HEK293 (cell line): Measurements from ENCODE around the gene MALAT1.

Experiments
- CTCF ChIA-PET: fragments of 350-600 bp; formaldehyde crosslinking; extraction: SDS; loops from one replicate; lab custom pipeline; 2021; ENCODE audit warnings: antibody characterized with exemption; lab: Yijun Ruan, JAX
- POLR2A ChIA-PET: fragments of 300-600 bp; formaldehyde crosslinking; extraction: SDS; loops from one replicate; lab custom pipeline; 2020; ENCODE audit warnings: antibody characterized with exemption, inconsistent platforms; lab: Yijun Ruan, JAX
- H3K27ac ChIP-seq: fragments of 200-500 bp; sonication (Bioruptor generic); 2 replicates; pipeline ENCODE4 v1.5.1; 2014; ENCODE audit warnings: low read depth, low read length, control low read depth, inconsistent platforms; ENCODE audit errors: extremely low read depth
- H3K36me3 ChIP-seq, 2 experiments: fragments of 200-500 bp in 1 of 2; sonication (Bioruptor generic) in 1 of 2; 1 replicate in 1 of 2; 2 replicates in 1 of 2; pipeline ENCODE4 v1.5.1; 2014 to 2017; ENCODE audit warnings: inconsistent platforms in 2 of 2, low read length in 2 of 2; ENCODE audit not compliant: control insufficient read depth in 2 of 2, insufficient read depth in 1 of 2
- H3K4me1 ChIP-seq: fragments of 200-500 bp; sonication (Bioruptor generic); 2 replicates; pipeline ENCODE4 v1.5.1; 2014; ENCODE audit warnings: mild to moderate bottlenecking, low read length, inconsistent platforms; ENCODE audit not compliant: control insufficient read depth, insufficient read depth
- H3K4me3 ChIP-seq: 2 replicates; pipeline ENCODE4 v1.5.1; 2011; ENCODE audit warnings: low read depth, mild to moderate bottlenecking, control low read depth, low read length, moderate library complexity
- H3K9me3 ChIP-seq: fragments of 200-500 bp; sonication (Bioruptor generic); 2 replicates; pipeline ENCODE4 v1.5.1; 2014; ENCODE audit warnings: low read depth, low read length, inconsistent platforms; ENCODE audit not compliant: control insufficient read depth, insufficient read depth
- IKZF3 ChIP-seq: fragments of 450-650 bp; IDR thresholded peaks from 2 replicates; pipeline ENCODE4 v1.5.0; 2018; ENCODE audit warnings: missing biosample characterization, mild to moderate bottlenecking, missing genetic modification characterization, moderate library complexity
- MYNN ChIP-seq: fragments of 450-650 bp; formaldehyde crosslinking; IDR thresholded peaks from 2 replicates; pipeline ENCODE4 v1.5.1; 2016; ENCODE audit warnings: missing biosample characterization, missing genetic modification characterization, borderline replicate concordance
- ZNF335 ChIP-seq: fragments of 450-650 bp; formaldehyde crosslinking; conservative IDR thresholded peaks from 2 replicates; pipeline ENCODE4 v1.5.1; 2016; ENCODE audit warnings: missing biosample characterization, missing genetic modification characterization
- ZNF366 ChIP-seq: fragments of 450-650 bp; formaldehyde crosslinking; conservative IDR thresholded peaks from 2 replicates; pipeline ENCODE4 v1.5.1; 2016; ENCODE audit warnings: missing biosample characterization, missing genetic modification characterization
- ZNF391 ChIP-seq: fragments of 450-650 bp; formaldehyde crosslinking; IDR thresholded peaks from 2 replicates; pipeline ENCODE4 v1.5.1; 2016; ENCODE audit warnings: low read depth, missing biosample characterization, missing genetic modification characterization, borderline replicate concordance
- ZNF433 ChIP-seq: fragments of 450-650 bp; formaldehyde crosslinking; IDR thresholded peaks from 2 replicates; pipeline ENCODE4 v1.5.1; 2016; ENCODE audit warnings: missing biosample characterization, missing genetic modification characterization, low read depth
- ZSCAN23 ChIP-seq: fragments of 450-650 bp; formaldehyde crosslinking; IDR thresholded peaks from 2 replicates; pipeline ENCODE4 v1.5.1; 2016; ENCODE audit warnings: missing biosample characterization, missing genetic modification characterization
- TF ChIP-seq, protein P1 (sequence below): fragments of 450-650 bp; formaldehyde crosslinking; IDR thresholded peaks from 2 replicates; pipeline ENCODE4 v1.5.1; 2016; ENCODE audit warnings: missing biosample characterization, missing genetic modification characterization
- TF ChIP-seq, protein P2 (sequence below): fragments of 450-650 bp; formaldehyde crosslinking; IDR thresholded peaks from 2 replicates; pipeline ENCODE4 v1.5.1; 2017; ENCODE audit warnings: missing biosample characterization, mild to moderate bottlenecking, missing genetic modification characterization, moderate library complexity
- TF ChIP-seq, protein P3 (sequence below): fragments of 450-650 bp; formaldehyde crosslinking; IDR thresholded peaks from 2 replicates; pipeline ENCODE4 v1.5.1; 2016; ENCODE audit warnings: missing biosample characterization, missing genetic modification characterization, borderline replicate concordance
- TF ChIP-seq, protein P4 (sequence below): fragments of 450-650 bp; formaldehyde crosslinking; IDR thresholded peaks from 2 replicates; pipeline ENCODE4 v1.5.1; 2017; ENCODE audit warnings: missing biosample characterization, missing genetic modification characterization
- TF ChIP-seq, protein P5 (sequence below): fragments of 450-650 bp; formaldehyde crosslinking; IDR thresholded peaks from 2 replicates; pipeline ENCODE4 v1.5.1; 2016; ENCODE audit warnings: missing biosample characterization, missing genetic modification characterization, low read depth
- TF ChIP-seq, protein P6 (sequence below): fragments of 450-650 bp; formaldehyde crosslinking; IDR thresholded peaks from 2 replicates; pipeline ENCODE4 v1.5.1; 2016; ENCODE audit warnings: missing biosample characterization, missing genetic modification characterization

MALAT1 gene

DNA sequence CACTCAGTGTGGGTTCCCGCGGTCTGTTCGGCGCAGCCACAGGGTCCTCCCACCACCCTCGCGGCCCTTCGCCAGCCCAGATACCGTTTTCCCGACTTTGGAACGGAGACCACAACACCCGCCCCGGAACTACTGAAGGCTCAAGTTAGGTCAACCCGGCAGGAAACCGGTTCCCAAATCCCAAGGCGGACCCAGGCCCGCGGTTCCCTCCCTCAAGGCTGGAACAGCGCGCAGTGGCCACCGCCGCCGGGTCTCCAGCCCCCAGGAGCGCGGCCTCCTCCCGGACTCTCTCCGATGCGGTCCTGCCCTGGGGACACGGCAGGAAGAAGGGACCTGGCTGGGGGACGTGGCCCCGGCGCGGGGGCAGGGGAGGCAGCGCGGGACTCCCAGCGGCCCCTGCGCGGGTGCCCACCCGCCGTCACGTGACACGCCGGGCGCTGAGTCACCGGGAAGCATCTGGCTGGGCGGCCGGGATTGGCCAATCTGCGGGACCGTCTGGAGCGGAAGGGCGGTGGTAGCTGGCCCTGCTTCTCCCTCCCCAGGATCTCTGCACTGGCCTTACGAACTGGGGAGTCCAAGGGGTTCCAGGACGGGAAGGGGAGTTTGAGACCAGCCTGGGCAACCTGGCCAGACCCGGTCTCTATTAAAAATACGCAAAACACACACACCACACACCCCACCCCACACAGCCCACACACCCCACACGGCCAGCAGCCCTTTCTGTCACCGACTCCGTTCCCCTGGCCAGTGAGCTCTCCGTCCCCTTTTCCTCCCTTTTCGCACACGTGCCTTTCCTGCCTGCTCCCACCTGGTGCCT lies 21.5 kb upstream of the MALAT1 start (continued):
- TF ChIP-seq, protein P1, sequence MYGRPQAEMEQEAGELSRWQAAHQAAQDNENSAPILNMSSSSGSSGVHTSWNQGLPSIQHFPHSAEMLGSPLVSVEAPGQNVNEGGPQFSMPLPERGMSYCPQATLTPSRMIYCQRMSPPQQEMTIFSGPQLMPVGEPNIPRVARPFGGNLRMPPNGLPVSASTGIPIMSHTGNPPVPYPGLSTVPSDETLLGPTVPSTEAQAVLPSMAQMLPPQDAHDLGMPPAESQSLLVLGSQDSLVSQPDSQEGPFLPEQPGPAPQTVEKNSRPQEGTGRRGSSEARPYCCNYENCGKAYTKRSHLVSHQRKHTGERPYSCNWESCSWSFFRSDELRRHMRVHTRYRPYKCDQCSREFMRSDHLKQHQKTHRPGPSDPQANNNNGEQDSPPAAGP (tag by site-specific recombination) = no peak
- TF ChIP-seq, protein P2, sequence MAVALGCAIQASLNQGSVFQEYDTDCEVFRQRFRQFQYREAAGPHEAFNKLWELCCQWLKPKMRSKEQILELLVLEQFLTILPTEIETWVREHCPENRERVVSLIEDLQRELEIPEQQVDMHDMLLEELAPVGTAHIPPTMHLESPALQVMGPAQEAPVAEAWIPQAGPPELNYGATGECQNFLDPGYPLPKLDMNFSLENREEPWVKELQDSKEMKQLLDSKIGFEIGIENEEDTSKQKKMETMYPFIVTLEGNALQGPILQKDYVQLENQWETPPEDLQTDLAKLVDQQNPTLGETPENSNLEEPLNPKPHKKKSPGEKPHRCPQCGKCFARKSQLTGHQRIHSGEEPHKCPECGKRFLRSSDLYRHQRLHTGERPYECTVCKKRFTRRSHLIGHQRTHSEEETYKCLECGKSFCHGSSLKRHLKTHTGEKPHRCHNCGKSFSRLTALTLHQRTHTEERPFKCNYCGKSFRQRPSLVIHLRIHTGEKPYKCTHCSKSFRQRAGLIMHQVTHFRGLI (tag by site-specific recombination) = peak; percentile 63; the same call in 1 of the 2 replicates
- no peak for TF ChIP-seq MYNN (tag by site-specific recombination)
- TF ChIP-seq, protein P3, sequence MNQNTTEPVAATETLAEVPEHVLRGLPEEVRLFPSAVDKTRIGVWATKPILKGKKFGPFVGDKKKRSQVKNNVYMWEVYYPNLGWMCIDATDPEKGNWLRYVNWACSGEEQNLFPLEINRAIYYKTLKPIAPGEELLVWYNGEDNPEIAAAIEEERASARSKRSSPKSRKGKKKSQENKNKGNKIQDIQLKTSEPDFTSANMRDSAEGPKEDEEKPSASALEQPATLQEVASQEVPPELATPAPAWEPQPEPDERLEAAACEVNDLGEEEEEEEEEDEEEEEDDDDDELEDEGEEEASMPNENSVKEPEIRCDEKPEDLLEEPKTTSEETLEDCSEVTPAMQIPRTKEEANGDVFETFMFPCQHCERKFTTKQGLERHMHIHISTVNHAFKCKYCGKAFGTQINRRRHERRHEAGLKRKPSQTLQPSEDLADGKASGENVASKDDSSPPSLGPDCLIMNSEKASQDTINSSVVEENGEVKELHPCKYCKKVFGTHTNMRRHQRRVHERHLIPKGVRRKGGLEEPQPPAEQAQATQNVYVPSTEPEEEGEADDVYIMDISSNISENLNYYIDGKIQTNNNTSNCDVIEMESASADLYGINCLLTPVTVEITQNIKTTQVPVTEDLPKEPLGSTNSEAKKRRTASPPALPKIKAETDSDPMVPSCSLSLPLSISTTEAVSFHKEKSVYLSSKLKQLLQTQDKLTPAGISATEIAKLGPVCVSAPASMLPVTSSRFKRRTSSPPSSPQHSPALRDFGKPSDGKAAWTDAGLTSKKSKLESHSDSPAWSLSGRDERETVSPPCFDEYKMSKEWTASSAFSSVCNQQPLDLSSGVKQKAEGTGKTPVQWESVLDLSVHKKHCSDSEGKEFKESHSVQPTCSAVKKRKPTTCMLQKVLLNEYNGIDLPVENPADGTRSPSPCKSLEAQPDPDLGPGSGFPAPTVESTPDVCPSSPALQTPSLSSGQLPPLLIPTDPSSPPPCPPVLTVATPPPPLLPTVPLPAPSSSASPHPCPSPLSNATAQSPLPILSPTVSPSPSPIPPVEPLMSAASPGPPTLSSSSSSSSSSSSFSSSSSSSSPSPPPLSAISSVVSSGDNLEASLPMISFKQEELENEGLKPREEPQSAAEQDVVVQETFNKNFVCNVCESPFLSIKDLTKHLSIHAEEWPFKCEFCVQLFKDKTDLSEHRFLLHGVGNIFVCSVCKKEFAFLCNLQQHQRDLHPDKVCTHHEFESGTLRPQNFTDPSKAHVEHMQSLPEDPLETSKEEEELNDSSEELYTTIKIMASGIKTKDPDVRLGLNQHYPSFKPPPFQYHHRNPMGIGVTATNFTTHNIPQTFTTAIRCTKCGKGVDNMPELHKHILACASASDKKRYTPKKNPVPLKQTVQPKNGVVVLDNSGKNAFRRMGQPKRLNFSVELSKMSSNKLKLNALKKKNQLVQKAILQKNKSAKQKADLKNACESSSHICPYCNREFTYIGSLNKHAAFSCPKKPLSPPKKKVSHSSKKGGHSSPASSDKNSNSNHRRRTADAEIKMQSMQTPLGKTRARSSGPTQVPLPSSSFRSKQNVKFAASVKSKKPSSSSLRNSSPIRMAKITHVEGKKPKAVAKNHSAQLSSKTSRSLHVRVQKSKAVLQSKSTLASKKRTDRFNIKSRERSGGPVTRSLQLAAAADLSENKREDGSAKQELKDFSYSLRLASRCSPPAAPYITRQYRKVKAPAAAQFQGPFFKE (tag by site-specific recombination) = no peak

DNA sequence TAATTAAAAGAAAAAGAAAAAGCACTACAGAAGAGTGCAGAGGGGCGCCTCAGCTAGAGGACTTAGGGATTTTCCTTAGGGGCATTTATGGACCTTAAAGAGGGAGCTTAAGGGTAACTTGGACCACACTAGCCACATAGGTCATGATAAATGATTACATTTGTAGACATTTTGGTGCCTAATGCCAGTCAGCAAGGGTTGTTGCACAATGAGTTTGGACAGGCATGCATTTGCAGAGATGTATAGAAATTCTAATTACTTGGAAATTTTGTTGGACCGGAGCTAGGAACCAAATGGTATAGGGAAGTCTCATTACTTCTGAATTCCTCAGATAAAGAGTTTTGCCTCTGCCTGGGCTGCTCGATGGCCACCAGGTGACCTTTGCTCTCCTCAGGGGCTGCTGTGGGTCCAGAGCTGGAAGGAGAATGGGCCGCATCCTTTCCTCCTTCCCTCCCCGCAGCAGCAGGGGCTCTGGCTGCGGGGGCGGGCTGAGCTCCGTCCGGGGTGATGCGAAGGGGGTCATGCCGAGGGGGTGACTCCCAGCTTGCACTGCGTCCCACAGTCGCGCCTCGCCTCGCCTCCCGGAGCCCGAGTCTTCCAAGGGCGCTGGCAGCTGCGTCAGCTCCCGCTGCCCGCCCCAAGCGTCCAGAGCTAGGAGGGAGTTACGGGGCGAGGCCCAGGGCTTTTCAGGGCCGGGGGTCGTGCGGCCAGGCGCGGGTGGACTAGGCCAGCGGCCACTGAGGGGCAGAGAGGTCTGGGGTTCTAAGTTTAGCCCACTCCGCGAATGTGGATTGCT lies 20.3 kb upstream of the MALAT1 start:
- ChIA-PET CTCF (interaction anchor here (0.9 to 4.8 kb wide), 11 partner anchors 7 to 62 kb away, joined by 3 to 20 read pairs (median 6); no protein-coding TSS in a partner anchor), POLR2A (interaction anchor here (0.6 to 9.9 kb wide), 13 partner anchors 9 to 412 kb away, joined by 3 to 560 read pairs (median 9); partner anchors contain the start of genes CCDC85B, MALAT1, NEAT1 and SCYL1)
- Histone ChIP-seq H3K27ac (no peak overlapping the region), H3K36me3 (no peaks in the 10 kb centered on the region), H3K9me3 (no peaks in the 10 kb centered on the region), H3K4me3 (no peak overlapping the region), H3K4me1 (no peaks in the 10 kb centered on the region)
- TF ChIP-seq, protein P2 (tag by site-specific recombination) = no peak
- TF ChIP-seq ZNF391 (tag by site-specific recombination) (no peak), MYNN (tag by site-specific recombination) (no peak), ZNF366 (no peak), ZNF335 (tag by site-specific recombination) (no peak), ZNF433 (tag by site-specific recombination) (no peak), IKZF3 (tag by site-specific recombination) (no peak), ZSCAN23 (no peak)
- TF ChIP-seq, protein P4, sequence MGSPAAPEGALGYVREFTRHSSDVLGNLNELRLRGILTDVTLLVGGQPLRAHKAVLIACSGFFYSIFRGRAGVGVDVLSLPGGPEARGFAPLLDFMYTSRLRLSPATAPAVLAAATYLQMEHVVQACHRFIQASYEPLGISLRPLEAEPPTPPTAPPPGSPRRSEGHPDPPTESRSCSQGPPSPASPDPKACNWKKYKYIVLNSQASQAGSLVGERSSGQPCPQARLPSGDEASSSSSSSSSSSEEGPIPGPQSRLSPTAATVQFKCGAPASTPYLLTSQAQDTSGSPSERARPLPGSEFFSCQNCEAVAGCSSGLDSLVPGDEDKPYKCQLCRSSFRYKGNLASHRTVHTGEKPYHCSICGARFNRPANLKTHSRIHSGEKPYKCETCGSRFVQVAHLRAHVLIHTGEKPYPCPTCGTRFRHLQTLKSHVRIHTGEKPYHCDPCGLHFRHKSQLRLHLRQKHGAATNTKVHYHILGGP (tag by site-specific recombination) = no peak
- TF ChIP-seq, protein P5, sequence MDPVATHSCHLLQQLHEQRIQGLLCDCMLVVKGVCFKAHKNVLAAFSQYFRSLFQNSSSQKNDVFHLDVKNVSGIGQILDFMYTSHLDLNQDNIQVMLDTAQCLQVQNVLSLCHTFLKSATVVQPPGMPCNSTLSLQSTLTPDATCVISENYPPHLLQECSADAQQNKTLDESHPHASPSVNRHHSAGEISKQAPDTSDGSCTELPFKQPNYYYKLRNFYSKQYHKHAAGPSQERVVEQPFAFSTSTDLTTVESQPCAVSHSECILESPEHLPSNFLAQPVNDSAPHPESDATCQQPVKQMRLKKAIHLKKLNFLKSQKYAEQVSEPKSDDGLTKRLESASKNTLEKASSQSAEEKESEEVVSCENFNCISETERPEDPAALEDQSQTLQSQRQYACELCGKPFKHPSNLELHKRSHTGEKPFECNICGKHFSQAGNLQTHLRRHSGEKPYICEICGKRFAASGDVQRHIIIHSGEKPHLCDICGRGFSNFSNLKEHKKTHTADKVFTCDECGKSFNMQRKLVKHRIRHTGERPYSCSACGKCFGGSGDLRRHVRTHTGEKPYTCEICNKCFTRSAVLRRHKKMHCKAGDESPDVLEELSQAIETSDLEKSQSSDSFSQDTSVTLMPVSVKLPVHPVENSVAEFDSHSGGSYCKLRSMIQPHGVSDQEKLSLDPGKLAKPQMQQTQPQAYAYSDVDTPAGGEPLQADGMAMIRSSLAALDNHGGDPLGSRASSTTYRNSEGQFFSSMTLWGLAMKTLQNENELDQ = no peak
- TF ChIP-seq, protein P6, sequence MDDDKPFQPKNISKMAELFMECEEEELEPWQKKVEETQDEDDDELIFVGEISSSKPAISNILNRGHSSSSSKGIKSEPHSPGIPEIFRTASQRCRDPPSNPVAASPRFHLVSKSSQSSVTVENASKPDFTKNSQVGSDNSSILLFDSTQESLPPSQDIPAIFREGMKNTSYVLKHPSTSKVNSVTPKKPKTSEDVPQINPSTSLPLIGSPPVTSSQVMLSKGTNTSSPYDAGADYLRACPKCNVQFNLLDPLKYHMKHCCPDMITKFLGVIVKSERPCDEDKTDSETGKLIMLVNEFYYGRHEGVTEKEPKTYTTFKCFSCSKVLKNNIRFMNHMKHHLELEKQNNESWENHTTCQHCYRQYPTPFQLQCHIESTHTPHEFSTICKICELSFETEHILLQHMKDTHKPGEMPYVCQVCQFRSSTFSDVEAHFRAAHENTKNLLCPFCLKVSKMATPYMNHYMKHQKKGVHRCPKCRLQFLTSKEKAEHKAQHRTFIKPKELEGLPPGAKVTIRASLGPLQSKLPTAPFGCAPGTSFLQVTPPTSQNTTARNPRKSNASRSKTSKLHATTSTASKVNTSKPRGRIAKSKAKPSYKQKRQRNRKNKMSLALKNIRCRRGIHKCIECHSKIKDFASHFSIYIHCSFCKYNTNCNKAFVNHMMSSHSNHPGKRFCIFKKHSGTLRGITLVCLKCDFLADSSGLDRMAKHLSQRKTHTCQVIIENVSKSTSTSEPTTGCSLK (tag by site-specific recombination) = no peak
